Astrocyte of the spinal cord (primary cell): ENCODE data around the gene TAF5.
"Not testable (repeated sequence)": the region's sequence is repeated elsewhere in the genome, so short reads cannot be mapped to it uniquely, and the experiment has no call there.

ENCODE experiments used
- DNase-seq: peaks from one replicate; pipeline ENCODE4 v3.0.0; 2011; ENCODE audit warnings: low read depth, low spot score
- H3K4me3 ChIP-seq: 2 replicates; pipeline ENCODE4 v1.5.1; 2011; ENCODE audit warnings: low read depth, mild to moderate bottlenecking, low read length, moderate library complexity
- in situ Hi-C: cut with HindIII; loops from 2 replicates; pipeline ENCODE4 v1.10.0; 2017; ENCODE audit warnings: low sequenced_read_pairs
- TF ChIP-seq, protein P1 (sequence below): IDR thresholded peaks from 2 replicates; pipeline ENCODE4 v1.5.1; 2012; ENCODE audit warnings: low read depth, mild to moderate bottlenecking, low read length, inconsistent platforms

The TAF5 gene

DNA sequence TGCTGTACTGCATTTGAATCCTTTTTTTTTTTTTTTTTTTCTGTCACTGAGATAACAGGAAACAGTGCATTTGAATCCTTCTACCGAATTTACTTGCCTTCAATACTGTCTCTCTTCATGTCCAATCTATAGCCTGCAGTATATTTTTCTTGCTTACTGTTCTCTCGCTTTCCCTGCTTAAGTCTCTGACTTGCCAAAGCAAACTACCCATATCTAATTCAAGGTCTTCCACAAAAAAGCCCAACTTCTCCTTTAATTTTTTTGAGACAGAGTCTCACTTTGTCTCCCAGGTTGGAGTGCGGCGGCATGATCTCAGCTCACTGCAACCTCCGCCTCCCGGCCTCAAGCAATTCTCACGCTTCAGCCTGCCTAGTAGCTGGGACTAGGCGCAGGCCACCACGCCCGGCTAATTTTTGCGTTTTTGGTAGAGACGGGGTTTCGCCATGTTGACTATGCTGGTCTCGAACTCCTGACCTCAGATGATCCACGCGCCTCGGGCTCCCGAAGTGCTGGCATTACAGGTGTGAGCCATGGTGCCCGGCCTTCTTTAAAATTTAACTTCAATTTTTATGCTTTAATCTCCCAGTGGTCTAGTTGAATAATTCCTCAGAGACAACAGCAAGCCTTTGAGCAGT, 29.5 kb downstream of the TAF5 start:
- DNase-seq = no peak
- TF ChIP-seq, protein P1, sequence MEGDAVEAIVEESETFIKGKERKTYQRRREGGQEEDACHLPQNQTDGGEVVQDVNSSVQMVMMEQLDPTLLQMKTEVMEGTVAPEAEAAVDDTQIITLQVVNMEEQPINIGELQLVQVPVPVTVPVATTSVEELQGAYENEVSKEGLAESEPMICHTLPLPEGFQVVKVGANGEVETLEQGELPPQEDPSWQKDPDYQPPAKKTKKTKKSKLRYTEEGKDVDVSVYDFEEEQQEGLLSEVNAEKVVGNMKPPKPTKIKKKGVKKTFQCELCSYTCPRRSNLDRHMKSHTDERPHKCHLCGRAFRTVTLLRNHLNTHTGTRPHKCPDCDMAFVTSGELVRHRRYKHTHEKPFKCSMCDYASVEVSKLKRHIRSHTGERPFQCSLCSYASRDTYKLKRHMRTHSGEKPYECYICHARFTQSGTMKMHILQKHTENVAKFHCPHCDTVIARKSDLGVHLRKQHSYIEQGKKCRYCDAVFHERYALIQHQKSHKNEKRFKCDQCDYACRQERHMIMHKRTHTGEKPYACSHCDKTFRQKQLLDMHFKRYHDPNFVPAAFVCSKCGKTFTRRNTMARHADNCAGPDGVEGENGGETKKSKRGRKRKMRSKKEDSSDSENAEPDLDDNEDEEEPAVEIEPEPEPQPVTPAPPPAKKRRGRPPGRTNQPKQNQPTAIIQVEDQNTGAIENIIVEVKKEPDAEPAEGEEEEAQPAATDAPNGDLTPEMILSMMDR = no peak
- in situ Hi-C loops = no loop called here
- H3K4me3 ChIP-seq = peak overlapping the region; percentile 99

DNA sequence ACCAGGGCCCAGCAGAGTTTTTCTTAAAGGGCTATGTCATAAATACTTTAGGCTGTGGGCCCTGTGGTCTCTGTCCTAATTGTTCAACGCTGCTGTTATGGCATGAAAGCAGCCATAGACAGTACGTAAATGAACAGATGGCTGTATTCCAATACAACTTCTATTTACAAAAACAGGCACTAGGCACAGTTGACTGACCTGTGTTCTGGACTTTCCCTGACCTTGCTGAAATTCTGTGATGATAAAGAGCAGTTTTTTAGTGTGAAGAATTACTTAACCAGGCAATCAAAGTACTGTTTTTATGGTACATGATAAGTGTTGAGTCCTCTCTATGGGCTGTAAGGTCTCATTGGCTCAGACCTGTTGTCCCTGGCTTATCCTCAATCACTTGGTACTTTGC, 45.8 kb downstream of the TAF5 start:
- in situ Hi-C loops = no loop called here
- DNase-seq = no peak
- TF ChIP-seq, protein P1 = no peak
- H3K4me3 ChIP-seq = no peak overlapping the region

DNA sequence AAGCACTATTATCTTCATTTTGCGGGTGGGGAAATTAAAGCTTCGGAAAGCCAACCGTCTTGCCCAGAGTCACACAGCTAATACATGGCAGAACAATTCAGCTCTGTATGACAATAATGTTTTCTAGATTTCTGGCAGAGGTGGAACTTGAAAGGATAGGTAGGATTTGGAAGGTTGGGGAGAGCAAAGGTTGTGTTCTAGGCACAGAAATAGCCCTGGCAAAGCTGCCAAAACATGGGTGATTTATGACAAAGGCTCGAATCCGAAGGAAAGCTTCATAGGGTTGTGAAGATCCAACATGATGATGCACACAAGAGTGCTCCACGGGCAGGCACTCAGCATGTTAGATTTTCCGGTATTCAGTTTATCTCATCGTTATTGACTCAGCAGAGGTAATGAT, 47.8 kb downstream of the TAF5 start:
- in situ Hi-C loops = no loop called here
- TF ChIP-seq, protein P1 = no peak
- no peak for DNase-seq
- H3K4me3 ChIP-seq = no peak overlapping the region

DNA sequence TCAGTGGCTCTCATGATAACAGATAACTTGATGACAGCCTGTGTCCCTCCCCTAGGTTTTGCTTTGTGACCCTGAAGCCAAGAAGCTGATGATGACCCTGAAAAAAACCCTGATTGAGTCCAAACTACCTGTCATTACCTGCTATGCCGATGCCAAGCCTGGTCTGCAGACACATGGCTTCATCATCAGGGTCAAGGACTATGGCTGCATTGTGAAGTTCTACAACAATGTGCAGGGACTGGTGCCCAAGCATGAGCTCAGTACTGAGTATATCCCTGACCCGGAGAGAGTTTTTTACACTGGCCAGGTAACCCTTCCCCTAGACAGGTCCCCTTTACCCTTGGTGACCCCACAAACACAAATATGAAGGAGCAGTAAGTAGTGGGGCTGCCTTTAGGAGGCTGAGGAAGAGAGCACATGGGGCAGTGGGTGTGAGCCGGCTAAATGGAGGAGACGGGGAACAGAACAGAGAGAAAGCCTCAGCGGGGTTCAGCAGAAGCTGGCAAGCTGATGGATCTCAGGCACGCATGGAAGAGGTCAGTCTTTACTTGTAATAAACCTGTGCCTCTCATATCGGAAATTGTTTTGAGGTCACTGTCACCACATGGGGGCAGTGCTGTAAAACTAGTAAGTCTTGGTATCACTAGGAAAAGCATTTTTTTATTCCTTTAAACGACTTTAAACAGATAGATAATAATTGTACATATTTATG, 48.8 kb downstream of the TAF5 start:
- TF ChIP-seq, protein P1 = peak; percentile 46
- in situ Hi-C loops = no loop called here
- peak; percentile 50 for DNase-seq
- H3K4me3 ChIP-seq = no peak overlapping the region

DNA sequence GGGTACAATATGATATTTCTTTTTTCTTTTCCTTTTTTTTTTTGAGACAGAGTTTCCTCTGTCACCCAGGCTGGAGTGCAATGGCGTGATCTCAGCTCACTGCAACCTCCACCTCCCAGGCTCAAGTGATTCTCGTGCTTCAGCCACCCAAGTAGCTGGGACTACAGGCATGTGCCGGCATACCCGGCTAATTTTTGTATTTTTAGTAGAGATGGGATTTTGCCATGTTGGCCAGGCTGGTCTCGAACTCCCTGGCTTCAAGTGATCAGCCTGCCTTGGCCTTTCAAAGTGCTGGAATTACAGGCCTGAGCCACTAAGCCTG, 49.3 kb downstream of the TAF5 start:
- in situ Hi-C loops, H3K4me3 ChIP-seq, DNase-seq: not testable (repeated sequence)

DNA sequence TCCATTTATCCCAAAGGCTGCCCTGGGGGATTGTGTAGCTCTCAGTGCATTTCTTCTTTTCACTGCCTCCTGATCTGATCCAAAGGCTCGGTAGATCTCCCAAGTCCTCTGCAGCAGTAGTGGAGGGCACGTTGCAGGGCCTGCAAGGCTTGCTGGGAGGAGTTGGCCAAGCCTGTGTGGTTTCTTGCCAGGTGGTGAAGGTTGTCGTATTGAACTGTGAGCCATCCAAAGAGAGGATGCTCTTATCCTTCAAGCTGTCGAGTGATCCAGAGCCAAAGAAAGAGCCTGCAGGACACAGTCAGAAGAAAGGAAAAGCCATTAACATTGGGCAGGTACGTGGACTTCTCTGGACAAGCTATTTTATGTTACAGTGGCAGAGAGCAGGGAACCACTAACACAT, 49.8 kb downstream of the TAF5 start:
- no peak for DNase-seq
- H3K4me3 ChIP-seq = no peak overlapping the region
- TF ChIP-seq, protein P1 = no peak
- in situ Hi-C loops = no loop called here

DNA sequence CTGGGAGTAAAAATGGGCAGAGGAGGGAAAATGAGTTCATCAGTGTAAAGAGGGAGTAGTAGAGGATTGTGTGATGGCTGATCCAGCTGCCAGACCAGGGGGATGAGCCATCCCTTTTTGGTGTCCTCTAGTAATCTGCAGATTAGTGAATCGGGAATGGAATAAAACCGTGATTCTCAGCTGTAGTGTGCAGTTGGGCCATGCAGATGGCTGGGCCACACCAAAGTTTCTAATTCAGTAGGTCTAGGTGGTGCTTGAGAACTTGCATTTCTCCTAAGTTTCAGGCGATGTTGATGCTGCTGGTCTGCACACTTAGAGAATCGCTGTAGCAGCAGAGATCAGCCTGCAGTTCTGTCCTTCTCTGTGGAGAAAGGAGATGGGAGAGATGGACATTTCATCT, 51.3 kb downstream of the TAF5 start:
- in situ Hi-C loops = no loop called here

More for the DNA sequence above, 51.3 kb downstream of the TAF5 start:
- no peak overlapping the region for H3K4me3 ChIP-seq
- no peak for DNase-seq
- TF ChIP-seq, protein P1 = no peak
